Right lobe of liver (tissue), 4 donors: ENCODE measurements around the gene ERMP1.

ENCODE experiments used
- POLR2A ChIP-seq: fragments of 450-650 bp; IDR thresholded peaks from one replicate; pipeline ENCODE4 v1.6.1; 2017; ENCODE audit warnings: antibody characterized with exemption, mild to moderate bottlenecking
- TF ChIP-seq, protein P1 (sequence below), 4 donors: fragments of 200-600 bp in 3 of 4; fragments of 450-650 bp in 1 of 4; IDR thresholded peaks; one replicate each; pipeline versions ENCODE4 v1.5.1 to v1.8.0; 2016 to 2022; ENCODE audit warnings: antibody characterized with exemption in 4 of 4, mild to moderate bottlenecking in 2 of 4
- donor health status: DM: no; HTN: no; CAD: no.
- donor health status: DM: no; HTN: no; CAD: no.
- donor health status: DM: no; HTN: yes; CAD: no.

DNA sequence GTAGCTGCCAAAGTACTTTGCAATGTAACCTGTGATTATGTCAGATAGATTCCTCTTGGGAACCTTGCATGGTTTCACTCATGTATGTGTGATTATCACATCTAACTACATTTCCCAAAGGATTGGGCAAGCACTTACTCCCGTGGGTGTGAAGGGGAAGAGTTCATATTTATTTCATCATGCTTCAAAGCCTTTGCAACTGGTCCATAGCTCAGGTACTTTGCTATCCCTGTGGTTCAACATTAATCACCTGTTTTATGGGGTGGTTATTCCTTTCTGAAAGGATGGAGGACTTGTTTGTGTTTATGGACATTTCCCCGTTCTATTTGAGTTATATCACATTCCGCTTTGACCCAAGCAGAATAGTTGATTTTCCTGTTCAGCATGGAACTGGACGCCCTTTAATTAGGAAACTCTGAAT lies 13.6 kb upstream of the ERMP1 start:
- TF ChIP-seq, protein P1, sequence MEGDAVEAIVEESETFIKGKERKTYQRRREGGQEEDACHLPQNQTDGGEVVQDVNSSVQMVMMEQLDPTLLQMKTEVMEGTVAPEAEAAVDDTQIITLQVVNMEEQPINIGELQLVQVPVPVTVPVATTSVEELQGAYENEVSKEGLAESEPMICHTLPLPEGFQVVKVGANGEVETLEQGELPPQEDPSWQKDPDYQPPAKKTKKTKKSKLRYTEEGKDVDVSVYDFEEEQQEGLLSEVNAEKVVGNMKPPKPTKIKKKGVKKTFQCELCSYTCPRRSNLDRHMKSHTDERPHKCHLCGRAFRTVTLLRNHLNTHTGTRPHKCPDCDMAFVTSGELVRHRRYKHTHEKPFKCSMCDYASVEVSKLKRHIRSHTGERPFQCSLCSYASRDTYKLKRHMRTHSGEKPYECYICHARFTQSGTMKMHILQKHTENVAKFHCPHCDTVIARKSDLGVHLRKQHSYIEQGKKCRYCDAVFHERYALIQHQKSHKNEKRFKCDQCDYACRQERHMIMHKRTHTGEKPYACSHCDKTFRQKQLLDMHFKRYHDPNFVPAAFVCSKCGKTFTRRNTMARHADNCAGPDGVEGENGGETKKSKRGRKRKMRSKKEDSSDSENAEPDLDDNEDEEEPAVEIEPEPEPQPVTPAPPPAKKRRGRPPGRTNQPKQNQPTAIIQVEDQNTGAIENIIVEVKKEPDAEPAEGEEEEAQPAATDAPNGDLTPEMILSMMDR (IDR thresholded peaks at IDR 0.05): no peak
- no peak for TF ChIP-seq POLR2A
